G401 (cell line): Measurements from ENCODE around the gene ACIN1. TPM values are rescaled to one million over a fixed set of nuclear protein-coding genes. Genes with fewer than 3 reads are reported as not detected.

ENCODE experiments used
- DNase-seq: peaks from one replicate; pipeline ENCODE4 v3.0.0-alpha.2; 2015; ENCODE audit warnings: low spot score
- in situ Hi-C: cut with HindIII; loops from 2 replicates; pipeline ENCODE4 v1.10.0; 2016; ENCODE audit warnings: low sequenced_read_pairs, mixed read lengths
- total RNA-seq: library from RNA; depleted of rRNA; stranded (reverse); fragments of >200 nt; shearing (Covaris generic); gene quantifications from 2 replicates; pipeline ENCODE4 v1.2.3, GENCODE V29; 2014

Gene ACIN1
- total RNA-seq, 1 experiment from 2014 or later = 95.3 TPM

GRCh38 chr14:23093104-23093503 lies 1.8 kb downstream of the ACIN1 start:
- no peak for DNase-seq
- in situ Hi-C loops = no loop called here

DNA sequence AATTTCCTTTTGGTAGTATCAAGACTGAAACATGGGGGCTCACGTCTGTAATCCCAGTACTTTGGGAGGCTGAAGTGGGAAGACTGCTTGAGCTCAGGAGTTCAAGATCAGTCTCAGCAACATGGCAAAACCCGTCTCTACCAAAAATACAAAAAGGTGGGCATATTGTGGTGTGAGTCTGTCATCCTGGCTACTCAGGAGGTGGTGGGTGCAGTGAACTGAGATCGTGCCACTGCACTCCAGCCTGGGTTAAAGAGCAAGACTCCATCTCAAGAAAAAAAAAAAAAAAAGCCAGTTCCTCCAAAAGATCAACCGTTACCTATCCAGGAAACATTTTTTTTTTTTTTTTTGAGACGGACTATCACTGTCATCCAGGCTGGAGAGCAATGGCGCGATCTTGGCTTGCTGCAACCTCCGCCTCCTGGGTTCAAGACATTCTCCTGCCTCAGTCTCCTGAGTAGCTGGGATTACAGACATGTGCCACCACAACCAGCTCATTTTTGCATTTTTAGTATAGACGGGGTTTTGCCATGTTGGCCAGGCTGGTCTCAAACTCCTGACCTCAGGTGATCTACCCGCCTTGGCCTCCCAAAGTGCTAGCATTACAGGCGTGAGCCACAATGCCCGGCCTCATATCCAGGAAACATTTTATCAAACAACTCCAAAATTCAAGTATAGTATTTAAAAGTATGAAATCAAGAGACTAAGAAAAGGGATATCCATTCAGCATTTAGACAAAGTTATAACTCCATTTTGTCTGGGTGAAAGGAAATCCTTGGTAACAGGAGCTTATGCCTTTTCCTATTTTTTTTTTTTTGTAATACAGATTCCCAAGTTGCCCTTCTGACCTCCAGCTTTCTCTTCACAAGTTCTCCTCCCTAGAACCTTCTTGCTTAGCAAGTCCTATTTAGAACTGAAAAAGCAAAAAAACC lies 3.4 kb downstream of the ACIN1 start:
- DNase-seq = no peak
- in situ Hi-C loops = no loop called here

DNA sequence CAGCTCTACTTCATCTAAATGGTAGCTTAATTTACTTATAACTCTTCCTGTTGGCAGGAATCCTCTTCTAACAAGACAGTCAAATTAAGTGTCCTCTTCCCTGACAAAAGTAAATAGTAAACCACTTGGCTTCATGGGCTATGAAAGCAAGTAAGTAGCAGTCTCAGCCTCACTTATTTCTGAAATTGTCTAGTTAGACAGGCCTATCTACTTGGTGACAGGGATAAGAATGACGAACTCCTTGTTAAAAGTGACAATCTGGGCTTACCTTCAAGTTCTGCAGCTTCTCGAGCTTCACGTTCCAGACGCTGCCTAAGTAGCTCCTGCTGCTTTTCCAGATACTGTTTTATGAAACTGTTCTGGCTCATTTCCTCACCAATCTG lies 4.7 kb downstream of the ACIN1 start:
- DNase-seq = no peak
- in situ Hi-C loops = no loop called here

DNA sequence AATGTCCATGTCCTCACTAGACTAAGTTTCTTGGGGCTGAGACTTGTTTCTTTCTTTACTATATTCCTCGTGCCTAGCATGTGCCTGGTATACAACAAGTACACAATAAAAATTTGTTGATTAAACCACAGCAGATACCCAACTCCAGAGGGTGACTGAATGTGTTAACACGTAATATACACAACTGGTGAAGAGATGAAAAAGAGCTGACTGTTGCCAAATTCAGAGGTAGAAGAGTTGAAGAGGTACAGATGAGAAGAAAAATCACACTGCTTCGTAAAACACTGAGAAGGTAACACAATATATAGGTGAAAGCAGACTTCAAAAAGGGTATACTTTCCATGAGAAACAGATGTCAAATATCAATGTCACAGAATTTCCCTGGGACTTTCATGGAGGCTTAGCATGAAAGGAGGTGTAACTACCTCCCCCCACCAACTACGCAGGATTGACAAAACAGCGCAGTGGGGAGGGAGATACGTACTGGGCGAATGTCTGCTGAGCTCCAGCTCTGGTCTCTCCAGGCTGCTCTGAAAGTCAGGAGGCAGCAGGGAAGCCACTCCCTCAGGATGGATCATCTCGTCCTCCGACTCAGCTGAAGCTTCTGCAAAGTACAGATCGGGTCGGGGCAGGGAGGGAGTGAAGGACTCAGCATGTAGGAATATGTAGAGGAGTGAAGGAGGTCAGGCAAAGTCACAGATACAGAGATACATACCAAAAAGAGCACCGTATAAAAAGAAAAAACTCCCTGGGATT lies 5.3 kb downstream of the ACIN1 start:
- in situ Hi-C loops = no loop called here
- no peak for DNase-seq

DNA sequence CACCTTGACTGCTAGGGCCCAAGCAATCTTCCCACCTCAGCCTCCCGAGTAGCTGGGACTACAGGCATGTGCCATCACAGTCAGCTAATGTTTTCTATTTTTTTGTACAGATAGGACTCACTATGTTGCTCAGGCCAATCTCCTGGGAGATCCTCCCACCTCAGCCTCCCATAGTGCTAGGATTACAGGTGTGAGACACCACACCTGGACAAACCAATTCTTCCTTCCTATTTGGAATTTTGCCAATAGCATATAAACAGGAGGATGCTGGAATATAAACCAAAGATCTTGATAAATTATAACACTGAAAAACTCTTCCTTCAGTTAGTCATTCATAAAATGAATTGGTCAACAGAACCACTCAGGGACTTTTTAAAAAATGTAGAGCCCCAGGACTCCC lies 8.4 kb downstream of the ACIN1 start:
- DNase-seq = no peak
- in situ Hi-C loops = no loop called here

GRCh38 chr14:23085458-23085857 lies 9.5 kb downstream of the ACIN1 start:
- in situ Hi-C loops = no loop called here
- no peak for DNase-seq

GRCh38 chr14:23080474-23080873 lies 14.5 kb downstream of the ACIN1 start:
- in situ Hi-C loops = no loop called here
- DNase-seq = no peak

DNA sequence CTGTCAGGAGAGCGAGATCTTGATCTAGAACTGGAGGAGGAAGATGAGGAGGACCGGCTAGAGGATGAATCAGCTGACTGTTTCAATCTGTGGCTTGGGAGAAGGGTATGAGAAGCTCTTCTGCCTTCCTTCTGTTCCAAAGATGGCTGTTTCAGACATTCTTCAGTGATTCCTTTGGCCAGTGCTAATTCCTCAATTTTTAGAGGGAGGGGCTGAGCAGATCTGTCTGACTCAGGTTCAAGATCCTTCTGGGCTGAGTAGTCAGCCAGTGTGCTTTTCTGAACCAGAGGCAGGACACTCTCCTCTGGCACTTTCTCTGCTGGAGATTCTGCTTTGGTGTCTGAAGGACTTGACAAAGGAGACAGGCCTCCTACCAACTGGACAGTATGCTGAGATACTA lies 15.2 kb downstream of the ACIN1 start:
- in situ Hi-C loops = no loop called here
- DNase-seq = no peak

GRCh38 chr14:23078692-23079116 lies 16.2 kb downstream of the ACIN1 start:
- no peak for DNase-seq
- in situ Hi-C loops = no loop called here

GRCh38 chr14:23077962-23078361 lies 17.0 kb downstream of the ACIN1 start:
- DNase-seq = no peak
- in situ Hi-C loops = no loop called here

- peak; percentile 34 for DNase-seq
- in situ Hi-C loops = no loop called here
These were observed 18.0 kb downstream of the ACIN1 start for GRCh38 chr14:23076785-23077408.

DNA sequence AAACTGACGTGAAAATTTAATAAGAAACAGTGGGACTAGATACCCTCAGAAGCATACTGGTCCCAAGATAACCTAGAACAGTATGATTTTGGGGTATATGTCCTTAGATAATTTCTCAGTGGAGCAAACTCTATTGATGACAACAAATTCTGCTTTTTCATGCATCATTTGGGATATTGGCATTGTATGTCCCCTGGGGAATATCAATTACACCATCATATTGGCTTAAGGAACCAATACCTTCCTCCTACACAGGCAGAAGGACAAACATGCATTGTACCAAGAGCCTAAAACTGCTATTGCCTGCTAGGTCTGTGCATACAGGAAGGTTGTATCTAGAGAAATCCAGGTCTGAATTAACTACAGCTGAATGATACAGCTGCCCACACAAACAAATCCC lies 20.0 kb downstream of the ACIN1 start:
- DNase-seq = no peak
- in situ Hi-C loops = no loop called here

GRCh38 chr14:23071921-23072539 lies 22.9 kb downstream of the ACIN1 start:
- DNase-seq = no peak
- in situ Hi-C loops = no loop called here

DNA sequence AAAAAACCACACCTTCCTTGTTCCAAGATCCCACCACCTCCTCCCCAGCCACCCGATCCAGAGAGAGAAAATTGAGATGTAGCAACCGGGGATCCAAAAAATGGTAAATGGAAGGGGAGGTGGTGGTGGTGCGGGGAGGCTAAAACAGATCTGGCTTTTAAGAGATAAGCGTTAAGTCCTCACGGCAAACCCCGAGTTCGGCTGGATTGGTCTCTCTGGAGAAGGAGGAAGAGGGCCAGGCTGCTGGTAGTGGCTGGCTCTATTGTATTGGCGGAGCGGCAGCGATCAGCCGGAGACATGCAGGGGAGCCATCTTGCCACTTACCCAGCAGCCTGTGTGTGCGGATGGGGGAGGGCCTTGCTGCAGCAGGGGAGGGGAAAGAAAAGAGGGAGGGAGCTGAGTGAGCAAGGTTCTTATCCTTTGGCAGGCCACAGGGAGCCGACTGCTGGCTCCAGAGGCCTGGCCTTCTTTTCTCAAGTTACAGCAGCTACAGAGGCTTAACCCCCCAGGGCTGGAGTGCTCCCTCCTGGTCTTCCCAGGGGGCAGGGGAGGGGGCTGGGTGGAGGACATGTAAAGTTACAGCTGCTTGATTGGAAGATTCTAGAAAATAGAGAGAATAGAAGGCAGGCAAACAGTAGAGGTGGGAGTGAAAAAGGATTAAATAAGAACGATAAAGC lies 23.6 kb downstream of the ACIN1 start:
- in situ Hi-C loops = no loop called here

GRCh38 chr14:23070262-23071129 lies 24.4 kb downstream of the ACIN1 start:
- DNase-seq = no peak
- in situ Hi-C loops = no loop called here

More for the DNA sequence above, 23.6 kb downstream of the ACIN1 start:
- peak; percentile 90 for DNase-seq

DNA sequence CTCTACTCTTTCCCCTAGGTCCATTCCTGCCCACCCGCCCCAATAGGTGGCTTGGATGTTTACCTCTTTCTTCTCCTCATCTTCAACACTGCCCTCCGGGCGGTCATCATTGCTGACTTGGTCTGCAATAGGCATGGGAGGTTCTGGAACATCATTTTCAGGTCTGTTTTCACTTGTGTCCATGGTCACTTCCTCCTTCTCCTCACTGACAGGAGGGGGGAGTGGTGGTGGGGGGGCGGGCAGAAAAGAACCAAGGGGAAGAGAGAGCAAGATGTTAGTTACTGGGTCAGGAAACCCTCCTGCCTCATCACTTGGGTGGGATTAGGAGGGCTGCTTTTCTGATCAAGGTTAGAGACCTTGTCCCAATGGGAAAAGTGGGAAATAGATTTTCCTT lies 25.5 kb downstream of the ACIN1 start:
- in situ Hi-C loops = loop anchor here (10.0 kb wide), 1 partner anchor 85 kb away; the partner anchor contains the start of gene AJUBA
- DNase-seq = no peak

- in situ Hi-C loops = loop anchor here (10.0 kb wide), 1 partner anchor 84 kb away; the partner anchor contains the start of gene AJUBA
- DNase-seq = peak; percentile 95
These were observed 26.0 kb downstream of the ACIN1 start for GRCh38 chr14:23068789-23069412.
